Activated T-cell treated with anti-CD3 and anti-CD28 coated beads for 1 hour (primary cell): Measurements from ENCODE around the gene PANX1.
"Not testable (repeated sequence)": the region's sequence is repeated elsewhere in the genome, so short reads cannot be mapped to it uniquely, and the experiment has no call there.

Source experiments
- DNase-seq: peaks from one replicate; pipeline ENCODE4 v3.0.0-alpha.2; 2020; ENCODE audit warnings: low read depth

The PANX1 gene, protein sequence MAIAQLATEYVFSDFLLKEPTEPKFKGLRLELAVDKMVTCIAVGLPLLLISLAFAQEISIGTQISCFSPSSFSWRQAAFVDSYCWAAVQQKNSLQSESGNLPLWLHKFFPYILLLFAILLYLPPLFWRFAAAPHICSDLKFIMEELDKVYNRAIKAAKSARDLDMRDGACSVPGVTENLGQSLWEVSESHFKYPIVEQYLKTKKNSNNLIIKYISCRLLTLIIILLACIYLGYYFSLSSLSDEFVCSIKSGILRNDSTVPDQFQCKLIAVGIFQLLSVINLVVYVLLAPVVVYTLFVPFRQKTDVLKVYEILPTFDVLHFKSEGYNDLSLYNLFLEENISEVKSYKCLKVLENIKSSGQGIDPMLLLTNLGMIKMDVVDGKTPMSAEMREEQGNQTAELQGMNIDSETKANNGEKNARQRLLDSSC

DNA sequence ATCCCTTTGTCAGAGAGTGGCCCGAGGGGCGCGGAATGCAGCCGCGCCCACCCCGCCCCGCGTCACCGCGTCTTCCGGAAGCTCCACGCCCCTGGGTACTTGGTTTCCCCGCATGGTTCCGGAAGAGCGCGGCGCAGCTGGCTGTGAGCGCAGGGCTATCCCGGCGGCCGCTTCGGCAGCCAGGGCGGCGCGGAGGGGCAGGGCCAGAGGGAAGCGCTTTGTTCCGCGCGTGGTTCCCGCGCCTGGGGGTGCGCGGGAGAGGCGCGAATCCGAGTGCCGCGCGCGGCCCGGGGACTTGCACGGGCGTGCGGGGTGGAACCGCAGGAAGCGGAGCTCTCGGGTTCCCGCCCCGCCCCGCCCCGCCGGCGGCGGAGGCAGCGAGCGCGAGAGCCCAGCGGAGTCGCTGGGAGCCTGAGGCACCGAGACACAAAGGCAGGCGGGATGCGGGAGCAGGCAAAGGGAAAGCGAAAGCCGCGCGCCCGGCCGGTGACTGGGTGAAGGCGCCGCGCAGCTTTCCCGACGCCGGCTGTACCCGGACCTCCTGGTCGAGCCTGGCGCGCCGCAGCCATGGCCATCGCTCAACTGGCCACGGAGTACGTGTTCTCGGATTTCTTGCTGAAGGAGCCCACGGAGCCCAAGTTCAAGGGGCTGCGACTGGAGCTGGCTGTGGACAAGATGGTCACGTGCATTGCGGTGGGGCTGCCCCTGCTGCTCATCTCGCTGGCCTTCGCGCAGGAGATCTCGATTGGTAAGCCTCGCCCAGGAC lies at the start of gene PANX1:
PANX1 (plus strand) TSS at position 96 of the 766 bp plus-strand sequence; CDS start at position 568, 472 bp downstream.
- DNase-seq = peak; percentile 55

- DNase-seq = no peak
Measured at GRCh38 chr11:94084164-94084563, 44.5 kb upstream of the PANX1 start.

- no peak for DNase-seq
Measured at GRCh38 chr11:94088906-94089305, 39.7 kb upstream of the PANX1 start.

DNA sequence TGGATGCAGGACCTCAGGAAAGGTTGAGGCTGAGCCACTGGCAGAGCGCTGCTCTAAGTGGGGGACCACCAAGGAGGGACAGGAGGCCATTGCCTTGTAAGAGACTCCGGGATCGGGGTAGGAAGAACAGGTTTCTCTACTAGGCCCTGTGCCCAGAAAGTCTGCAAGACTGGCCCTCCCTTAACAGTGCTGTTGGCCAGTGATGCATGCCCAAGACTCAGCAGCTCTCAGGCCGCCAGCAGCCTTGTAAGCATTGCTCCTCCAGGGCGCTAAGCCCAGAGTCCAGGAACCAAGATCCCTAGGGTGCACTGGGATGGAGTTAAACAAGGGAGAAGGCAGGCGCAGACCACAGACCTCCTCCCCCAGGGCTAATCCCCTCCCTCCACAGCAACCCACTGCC lies 39.3 kb upstream of the PANX1 start:
- no peak for DNase-seq

DNA sequence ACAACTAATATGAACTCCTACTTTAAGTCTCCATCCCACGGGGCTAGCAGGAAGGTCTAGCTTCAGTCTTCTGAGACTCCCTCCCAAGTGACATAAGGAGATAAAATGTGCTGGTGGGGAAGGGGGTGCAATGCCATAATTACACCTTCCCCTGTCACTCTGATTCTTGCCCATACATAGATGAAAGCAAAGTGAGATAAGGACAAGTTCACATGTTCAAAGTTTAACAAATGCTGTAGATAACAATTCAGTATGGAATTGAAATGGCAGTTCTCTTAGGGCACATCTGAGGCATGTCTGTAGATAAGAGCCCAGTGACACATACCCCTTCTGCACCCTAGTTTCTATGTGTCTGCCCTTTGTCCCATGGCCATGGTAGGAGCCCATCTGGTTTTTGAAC lies 38.2 kb upstream of the PANX1 start:
- no peak for DNase-seq

GRCh38 chr11:94091091-94091490 lies 37.5 kb upstream of the PANX1 start:
- DNase-seq = no peak

- no peak for DNase-seq
Measured at GRCh38 chr11:94100253-94100652, 28.4 kb upstream of the PANX1 start.

DNA sequence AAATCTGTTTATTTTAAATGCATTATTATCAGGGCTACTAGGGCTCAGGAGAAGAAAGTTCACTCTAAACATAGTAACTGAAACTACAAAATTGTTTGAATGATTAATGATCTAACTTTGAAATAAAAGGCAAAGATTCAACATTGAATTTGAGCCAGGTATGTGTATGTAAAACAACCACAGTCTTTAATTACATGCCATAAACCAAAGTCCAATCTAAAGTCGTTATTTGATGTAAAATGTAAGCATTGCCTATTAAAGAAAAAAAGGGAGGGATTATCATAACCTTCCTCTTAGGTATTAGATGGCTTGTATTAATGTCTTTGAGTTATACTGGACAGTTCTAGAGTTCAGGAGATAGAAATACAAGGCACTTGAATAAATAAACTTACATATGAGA lies 25.2 kb upstream of the PANX1 start:
- DNase-seq = no peak

DNA sequence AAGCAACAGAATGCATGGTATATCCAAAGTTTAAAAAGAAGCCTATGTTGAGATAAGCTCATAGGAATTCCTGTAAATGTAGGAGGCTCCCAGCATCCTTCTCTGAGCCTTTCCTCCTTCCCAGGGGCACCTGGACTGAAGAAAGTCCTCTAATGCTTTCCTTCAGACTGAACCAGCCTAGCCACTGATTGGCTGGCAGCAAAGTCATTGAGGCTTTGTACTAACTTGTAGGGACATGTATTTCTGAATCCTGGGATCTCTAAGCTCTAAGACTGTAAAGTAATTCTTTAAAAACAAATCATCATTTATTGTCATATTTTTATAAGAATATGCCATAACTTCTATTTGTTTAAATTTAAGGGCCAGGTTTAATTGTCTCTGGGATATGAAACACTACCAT lies 23.9 kb upstream of the PANX1 start:
- no peak for DNase-seq

GRCh38 chr11:94106716-94107115 lies 21.9 kb upstream of the PANX1 start:
- no peak for DNase-seq

GRCh38 chr11:94107363-94107762 lies 21.3 kb upstream of the PANX1 start:
- DNase-seq = no peak

DNA sequence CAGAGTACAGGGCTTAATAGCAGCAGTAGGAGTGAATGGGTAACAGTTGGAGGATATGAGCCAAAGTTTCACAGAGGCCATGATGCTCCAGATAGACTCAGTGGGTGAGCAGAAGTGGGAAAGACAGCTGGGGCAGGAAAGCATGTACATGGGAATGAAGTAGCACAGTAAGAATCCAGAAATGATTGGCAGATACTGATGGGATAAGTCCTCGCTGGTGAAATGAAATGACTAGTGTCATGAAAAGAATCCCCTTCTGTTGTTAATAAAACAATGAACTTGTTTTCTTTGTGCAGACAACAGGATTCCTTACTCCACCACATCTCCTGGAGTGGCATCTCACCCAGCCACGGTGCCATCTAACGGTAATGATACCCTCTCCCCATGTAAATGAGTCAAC lies 17.4 kb upstream of the PANX1 start:
- DNase-seq = no peak

DNA sequence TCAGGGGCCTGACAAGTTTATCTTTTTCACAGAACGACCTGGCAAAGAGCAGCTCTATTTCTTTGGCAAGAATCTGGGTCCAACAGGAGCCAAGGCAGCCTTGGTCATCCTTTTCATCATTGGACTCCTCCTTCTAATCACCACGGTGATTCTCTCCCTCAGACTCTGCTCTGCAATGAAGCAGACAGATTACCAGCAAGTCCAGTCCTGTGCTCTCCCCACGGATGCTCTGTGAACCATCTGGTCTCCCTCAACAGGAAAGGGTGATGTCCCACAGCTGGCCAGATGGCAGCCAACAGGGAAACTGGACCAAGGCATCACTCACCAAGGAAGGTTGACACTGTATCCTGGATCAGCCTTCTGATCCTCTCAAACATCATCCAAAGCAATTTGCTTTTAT lies 17.0 kb upstream of the PANX1 start:
- no peak for DNase-seq

GRCh38 chr11:94112206-94112953 lies 16.3 kb upstream of the PANX1 start:
- DNase-seq = no peak

DNA sequence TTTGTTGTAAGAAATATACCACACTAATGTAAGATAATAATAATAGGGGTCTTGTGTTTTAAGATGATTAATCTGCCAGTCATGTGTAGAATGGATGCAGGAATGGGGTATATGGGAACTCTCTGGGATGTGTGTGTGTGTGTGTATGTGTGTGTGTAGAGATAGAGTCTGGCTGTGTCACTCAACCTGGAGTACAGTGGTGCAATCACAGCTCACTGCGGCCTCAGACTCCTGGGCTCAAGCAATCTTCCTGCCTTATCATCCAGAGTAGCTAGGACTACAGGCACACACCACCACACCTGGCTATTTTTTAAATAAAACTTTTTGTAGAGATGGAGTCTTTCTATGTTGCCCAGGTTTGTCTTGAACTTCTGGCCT lies 11.5 kb upstream of the PANX1 start:
- DNase-seq = no peak

GRCh38 chr11:94117871-94118270 lies 10.8 kb upstream of the PANX1 start:
- DNase-seq = no peak

- DNase-seq = not testable (repeated sequence)
Measured at GRCh38 chr11:94119676-94120075, 9.0 kb upstream of the PANX1 start.

DNA sequence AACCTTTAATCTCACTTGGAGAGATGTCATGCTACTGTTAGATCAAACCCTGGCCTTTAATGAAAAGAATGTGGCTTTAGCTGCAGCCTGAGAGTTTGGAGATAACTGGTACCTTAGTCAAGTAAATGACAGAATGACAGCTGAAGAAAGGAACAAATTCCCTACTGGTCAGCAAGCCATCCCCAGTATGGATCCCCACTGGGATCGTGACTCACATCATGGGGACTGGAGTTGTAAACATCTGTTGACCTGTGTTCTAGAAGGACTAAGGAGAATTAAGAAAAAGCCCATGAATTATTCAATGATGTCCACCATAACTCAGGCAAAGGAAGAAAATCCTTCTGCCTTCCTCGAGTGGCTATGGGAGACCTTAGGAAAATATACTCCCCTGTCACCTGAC lies 8.1 kb upstream of the PANX1 start:
- DNase-seq = not testable (repeated sequence)

DNA sequence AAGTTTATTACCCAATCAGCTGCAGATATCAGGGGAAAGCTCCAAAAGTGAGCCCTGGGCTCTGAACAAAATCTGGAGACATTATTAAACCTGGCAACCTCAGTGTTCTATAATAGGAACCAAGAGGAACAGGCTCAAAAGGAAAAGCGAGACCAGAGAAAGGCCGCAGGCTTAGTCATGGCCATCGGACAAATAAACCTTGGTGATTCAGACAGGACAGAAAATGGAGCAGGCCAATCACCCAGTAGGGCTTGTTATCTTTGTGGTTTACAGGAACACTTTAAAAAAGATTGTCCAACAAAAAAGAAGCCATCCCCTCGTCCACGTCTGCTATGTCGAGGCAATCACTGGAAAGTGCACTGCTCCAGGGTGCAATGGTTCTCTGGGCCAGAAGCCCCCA lies 7.7 kb upstream of the PANX1 start:
- DNase-seq = no peak

- DNase-seq = no peak
Measured at GRCh38 chr11:94125407-94126115, 3.1 kb upstream of the PANX1 start.

DNA sequence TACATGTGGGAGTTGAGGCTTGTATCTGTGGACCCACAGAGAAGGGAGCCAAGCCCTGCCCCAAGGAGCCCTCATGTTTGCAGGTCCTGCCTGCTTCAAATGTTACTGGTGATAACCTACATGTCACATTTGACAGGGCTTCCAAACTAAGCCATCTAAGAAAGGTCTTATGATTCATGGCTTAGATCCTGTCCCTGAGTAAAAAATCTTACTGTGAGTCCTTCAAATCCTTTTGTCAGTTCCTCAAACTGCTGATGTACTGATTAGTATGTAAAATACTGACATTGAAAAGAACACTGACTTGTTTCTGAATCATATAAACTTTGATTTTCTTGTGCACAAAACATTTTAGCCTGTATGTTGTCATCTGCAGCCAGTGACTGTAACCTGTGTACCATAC lies 1.0 kb upstream of the PANX1 start:
- DNase-seq = no peak

DNA sequence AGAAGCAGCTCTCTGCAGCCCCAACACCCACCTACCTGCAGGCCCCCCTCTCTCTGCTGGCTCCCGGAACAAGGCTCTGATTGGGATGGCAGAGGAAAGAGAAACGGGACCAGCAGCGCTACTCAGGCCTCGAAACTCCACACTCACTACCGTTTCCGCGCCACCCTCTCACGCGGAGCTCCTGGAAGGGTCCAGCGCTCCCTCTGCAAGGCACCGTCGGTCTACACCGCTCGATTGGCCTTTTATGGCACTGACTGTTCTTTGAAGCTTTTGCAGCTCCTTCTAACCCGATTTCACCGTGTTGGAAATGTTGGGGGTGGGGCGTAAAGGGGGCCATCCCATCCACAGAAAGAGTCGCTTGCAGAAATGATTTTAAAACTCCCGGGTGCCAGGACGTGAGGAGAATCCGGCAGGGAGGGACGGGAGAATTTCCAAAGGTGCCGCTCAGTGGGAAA lies 323 bp upstream of the PANX1 start:
- DNase-seq = no peak
